Measurements from ENCODE around the gene MARVELD1.

Gene MARVELD1

DNA sequence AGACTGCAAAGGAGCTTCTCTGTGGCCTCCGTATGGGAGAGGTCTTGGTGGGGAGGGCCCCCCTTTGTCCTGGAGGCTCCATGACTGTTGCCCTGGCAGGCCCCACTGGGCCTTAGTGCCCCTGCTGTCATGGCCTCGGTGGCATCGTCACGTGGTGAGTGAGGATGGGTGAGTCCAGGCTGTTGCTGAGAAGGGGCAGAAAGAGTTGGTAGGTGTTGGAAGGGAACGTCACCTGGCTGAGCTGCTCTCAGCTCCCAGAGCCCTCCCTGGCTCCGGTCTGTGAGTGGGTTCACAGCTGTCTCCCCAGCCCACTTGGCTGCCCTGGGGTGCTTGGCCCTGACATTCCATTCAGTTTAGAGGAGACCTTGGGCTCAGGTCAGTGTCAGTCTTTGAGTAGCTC lies 42.2 kb downstream of the MARVELD1 start:
- DNase-seq (ENCODE audit: low read depth), result no peak

DNA sequence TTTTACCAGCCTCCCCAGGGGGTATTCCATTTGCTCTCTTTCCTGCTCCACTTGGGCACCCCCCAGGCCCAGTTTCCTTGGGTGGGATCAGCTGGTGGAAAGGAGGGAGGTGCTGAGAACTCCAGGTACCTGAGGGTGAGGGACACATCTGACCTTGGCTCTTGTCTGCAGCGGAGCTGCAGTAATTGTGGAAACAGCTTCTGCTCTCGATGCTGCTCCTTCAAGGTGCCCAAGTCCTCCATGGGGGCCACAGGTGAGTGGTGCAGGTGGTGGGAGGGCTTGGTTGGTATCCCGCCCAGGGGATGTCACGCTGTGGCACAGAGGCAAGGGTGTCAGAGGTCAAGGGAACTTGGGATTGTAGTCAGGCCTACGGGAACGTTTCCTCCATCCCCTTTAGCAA lies 43.9 kb downstream of the MARVELD1 start:
- no peak for DNase-seq (ENCODE audit: low read depth)

DNA sequence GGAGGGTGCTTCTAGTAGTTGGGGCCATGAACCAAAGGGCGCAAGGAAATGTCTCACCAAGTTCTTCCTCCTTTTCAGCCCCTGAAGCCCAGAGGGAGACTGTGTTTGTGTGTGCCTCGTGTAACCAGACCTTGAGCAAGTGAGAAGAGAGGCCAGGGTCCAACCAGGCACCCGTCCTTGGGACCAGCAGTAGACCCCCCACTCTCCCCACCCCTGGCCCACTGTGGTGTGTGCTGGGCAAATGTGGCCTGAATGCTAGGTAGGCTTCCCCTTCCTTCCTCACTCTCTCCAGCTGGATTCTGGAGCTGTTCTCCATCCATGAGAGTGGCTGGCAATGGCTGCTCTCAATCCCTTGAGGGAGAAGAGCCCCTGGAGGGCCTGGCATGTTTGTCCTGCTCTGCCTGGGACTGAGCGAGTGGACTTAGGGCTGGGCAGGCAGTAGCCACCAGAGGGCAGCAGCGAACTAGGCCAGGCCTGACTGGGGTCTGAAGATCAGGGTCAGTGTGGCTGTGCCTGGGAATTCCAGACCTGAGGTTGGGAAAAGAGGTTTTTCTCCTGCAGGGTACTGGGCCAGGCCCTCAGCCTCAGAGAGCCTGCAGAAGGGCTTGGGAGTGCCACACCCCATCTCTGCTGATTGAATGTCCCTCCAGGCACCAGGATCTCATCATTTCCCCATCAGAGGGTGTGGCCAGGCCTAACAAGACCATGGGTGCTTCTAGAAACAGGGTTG lies 45.8 kb downstream of the MARVELD1 start:
- peak; percentile 71 for DNase-seq (ENCODE audit: low read depth)

DNA sequence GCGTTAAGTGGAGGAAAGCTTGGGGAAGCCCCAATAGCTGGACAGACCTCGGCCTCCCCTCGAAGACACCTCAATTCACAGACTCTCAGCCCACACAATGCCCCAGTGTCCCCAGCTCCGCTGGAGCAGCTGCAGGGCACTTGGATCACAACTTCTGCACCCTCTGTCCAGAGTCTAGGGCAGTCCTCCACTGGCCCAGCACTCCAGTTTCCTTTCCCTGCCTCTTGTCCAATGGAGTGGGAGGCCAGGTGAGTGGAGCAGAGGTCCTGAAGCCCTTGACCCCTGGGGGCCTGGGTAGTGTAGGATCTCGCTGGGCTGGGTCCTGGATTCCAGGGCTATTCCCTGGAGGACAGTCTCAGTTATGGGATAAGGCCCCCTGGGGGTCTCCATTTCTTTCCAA lies 46.4 kb downstream of the MARVELD1 start:
- no peak for DNase-seq (ENCODE audit: low read depth)

DNA sequence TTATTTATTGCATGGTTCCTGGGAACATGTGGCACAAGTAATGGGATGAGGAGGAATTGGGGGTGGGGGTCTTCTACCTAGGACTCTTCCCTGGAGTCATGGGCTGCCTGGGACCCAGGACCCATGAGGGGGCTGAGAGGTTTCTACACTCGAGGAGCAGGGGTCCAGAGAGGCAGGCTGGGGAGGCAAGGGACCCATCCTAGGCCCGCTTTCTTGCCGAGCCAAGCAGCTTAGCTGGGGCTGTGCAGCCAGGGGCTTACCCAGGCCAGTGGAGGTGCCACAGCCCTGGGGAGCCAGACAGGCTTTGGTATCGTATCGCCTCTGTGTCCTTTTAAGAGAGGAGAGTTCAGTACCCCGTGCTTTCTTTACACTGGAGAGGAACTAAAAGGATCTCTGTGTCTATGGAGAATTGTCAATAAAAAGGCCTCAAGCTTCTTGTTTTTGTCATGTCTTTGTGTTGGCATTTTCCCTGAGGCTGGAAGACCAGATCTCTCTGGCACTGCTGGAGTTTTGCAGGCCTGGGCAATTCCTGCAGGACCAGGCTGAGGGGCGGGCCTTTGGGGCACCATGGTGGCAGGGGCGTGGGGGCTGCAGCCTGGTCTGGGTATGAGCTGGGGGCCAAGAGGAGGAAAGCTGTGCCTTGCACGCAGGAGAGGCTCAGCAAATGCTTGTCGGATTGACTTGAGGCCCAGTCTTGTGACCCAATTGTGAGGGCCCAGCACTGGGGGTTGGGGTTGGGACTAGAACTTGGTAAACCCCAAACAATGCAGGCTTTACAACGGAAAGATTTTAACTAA lies 47.1 kb downstream of the MARVELD1 start:
- no peak for DNase-seq (ENCODE audit: low read depth)

DNA sequence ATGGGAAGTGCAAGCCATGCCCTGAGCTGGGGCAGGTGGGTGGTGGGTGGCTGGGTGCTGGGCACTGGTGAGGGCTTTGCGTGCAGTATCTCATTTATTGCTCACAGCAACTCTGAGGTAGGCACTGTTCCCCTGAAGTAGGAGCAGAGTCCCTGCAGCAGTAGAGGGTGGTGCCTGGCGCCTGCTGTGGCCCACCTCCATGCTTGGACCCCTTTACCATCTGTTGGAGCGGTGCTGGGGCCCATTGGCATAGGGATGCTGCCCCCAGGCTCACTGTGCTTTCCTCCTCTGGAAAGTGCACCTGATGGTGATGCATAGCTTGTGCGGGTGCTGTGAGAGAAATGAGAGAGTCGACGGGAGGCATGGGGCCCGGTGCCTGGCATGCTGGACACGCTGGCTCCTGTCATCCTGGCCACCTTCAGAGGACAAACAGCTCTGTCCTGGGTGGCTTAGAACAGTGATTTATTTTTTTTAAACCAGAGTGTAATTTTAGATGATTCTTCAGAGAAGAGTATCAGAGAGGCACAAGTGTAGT lies 47.9 kb downstream of the MARVELD1 start:
- DNase-seq (ENCODE audit: low read depth), result no peak

DNA sequence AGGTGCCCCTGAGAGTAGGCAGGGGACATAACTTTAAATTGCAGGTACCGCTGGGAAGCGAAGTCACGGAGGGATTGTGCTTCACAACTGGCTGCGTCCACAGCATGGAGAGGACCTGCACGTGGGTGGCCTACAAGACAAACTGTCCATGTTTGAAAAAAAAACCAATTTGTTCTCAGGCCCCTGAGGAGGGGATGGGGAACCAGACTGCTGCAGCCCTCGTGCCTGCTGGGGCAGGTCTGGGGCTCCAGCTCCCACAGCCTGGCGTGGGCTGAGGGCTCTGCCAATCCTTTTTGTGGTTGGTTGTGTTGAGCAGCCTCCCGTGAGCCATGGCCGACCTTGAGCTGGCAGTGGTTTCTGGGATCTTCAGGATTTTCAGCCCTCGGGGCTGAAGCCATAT lies 48.5 kb downstream of the MARVELD1 start:
- DNase-seq (ENCODE audit: low read depth), result no peak

DNA sequence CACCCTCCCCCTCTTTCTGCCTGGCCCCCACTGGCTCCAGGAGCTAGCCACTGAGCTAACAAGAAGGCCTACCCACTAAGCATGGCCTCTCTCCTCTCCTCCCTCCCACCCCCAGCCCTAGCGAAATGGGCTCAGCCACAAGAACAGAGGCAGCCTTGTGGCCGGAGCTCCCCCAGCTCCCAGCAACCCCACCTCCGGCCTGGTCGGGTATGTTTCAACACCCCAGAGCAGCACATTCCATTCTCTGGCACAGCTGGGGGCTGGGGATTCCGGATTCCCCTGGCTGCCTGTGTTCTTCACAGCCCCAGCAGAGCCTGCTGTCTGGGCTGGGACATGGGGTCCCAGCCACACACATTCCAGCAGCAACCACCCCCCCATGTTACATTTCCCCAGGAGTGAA lies 49.3 kb downstream of the MARVELD1 start:
- no peak for DNase-seq (ENCODE audit: low read depth)

DNA sequence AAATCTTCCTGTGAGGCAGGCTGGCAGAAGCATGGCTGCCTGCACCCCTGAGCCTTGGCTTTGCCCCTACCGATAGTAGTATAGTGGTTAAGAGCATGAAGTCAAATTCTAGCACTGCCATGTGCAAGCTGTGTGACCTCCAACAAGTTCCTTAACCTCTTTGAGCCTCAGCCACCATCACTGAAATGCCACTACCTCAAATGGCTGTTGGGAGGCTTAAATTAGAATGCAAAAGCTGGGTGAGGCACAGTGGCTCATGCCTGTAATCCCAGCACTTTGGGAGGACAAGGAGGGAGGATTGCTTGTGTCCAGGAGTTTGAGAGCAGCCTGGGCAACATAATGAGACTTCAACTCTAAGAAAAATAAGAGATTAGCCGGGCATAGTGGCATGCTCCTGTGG lies 49.9 kb downstream of the MARVELD1 start:
- DNase-seq (ENCODE audit: low read depth), result no peak

DNA sequence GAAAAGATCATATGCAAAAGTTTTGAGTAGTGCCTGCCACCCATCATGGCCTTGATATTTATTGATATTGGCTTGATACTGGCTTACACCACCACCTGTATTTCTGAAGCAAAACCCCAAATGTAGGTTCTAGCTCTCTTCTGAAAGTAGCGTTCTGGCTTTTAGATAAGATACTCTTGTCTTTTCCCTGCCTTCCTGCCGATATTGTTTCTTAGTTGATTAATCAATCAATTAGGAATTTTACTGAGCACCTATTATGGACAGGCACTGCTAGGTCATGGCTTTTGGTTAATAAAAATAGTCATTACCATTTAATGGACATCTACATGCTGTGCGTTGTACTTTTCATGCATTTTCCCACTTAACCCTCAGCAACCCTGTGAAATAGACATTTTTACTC lies 50.4 kb downstream of the MARVELD1 start:
- DNase-seq (ENCODE audit: low read depth), result no peak

DNA sequence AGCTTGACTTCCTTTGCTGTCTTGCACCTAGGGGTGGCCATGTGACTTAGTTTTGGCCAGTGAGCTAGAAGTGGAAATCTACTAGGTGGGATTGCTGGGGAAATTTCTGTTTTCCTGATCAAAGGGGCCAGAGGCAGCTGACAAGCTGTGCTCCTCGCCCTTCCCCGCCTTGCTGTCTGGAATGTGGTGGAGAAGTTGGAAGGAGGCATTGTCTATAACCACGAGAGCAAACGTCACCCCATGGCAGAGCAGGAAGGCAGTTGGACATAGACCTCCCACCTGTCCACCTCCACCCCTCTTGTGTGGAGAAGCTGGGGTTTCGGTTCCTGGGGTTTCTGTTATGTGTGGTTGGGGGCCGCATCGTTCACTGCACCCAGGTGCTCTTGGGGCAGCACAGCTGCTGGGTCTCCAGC lies 51.0 kb downstream of the MARVELD1 start:
- DNase-seq (ENCODE audit: low read depth), result no peak

DNA sequence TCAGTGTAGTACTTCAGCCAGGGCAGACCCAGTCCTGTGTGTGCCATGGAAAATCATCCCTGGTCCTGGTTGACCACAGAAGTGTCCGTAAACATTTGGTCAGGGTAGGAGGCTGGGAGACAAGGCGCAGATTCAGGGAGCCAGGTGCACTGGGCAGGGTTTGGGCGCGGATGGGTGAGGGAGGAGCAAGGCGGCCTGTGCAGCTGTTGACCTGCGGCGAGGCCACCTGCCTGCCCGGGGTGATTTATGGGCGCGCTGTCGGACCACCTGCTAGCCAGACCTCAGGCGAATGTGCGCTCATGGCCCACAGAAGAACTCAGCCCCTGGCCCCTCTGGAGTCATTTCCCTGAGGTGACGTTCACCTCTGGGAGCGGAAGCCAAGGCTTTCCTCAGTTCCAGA lies 51.7 kb downstream of the MARVELD1 start:
- no peak for DNase-seq (ENCODE audit: low read depth)

DNA sequence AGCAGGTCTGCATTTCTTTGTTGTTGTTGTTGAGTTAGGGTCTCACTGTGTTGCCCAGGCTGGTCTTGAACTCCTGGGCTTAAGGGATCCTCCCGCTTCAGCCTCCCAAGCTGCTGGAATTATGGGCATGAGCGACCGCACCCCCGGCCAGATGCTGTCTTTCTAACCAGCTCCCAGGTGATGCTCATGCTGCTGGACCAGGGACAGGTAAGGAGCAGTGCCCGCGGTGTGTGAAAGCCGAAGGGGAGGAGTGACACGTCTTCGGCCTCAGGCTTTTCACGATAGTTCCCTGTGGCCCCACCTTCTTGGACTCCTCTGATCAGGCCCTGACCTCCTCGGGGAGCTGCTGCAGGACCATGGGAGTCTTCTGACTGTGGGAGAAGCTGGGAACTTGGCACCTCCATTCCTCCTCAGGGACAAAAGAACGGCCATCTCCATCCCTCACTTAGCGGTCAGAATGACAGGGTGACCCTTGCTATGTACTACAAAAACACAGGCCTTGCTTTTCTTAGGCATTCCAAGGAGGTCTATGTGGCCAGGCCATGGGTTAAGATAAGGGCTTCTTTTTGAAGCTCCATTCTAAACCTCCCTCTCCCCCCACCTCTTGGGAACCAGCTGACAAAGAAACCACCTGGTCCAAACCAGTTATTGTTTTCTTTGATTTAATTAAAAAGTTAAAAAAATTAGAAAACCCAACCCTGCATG lies 52.7 kb downstream of the MARVELD1 start:
- no peak for DNase-seq (ENCODE audit: low read depth)

DNA sequence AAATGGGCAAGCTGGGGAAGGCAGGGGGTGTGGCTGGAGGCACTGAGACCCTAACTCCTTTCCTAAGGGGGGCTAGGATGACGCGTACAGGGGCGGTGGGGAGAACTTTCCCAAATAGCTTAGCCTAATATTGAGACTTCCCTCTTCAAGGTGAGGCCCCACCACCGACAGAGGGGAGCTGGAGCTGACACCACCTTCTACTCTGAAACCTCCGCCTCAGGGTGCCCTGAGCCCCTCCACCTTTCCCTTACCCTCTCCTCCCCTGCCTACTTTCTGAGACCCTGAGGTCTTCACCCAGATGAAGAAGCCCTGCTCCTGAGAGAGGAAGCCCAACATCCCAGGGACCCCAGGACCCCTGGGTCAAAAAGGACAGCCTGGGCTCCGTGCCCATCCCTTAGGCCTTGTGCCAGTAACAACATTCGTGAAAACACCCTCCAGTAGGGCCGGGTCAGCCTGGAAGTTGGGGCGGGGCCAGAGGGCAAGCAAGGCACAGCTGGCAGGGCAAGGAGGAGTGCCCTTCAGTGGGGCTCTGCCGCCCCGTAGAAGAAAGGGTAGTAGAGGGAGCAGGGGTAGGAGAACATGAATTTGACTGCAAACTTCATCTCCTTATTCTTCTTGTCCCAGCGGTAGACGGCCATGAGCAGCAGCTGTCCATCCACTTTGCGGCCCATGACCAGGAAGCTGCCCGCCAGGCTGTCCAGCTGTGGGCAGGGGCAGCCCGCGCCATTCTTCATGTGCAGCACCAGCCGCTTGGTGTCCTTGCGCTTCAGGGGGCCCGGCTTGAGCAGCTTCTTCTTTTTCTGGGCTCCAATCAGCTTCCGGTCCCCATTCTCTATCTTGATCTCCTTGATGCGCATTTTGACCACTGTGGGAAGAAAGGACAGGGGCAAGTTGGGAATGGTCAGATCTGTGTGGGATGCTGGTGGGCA lies 53.7 kb downstream of the MARVELD1 start:
- DNase-seq (ENCODE audit: low read depth), result no peak

All from ELR (cell line).